GM21576 (cell line): Measurements from ENCODE around the gene EVI5L.
"Not testable (repeated sequence)": the region's sequence is repeated elsewhere in the genome, so short reads cannot be mapped to it uniquely, and the experiment has no call there.

ENCODE experiments used
- ATAC-seq: cut with Tn5 transposase; IDR thresholded peaks from one replicate; pipeline ENCODE4 v1.9.1; 2021; ENCODE audit warnings: mild to moderate bottlenecking, moderate library complexity; ENCODE audit not compliant: unreplicated experiment

Gene EVI5L

GRCh38 chr19:7844951-7845350, 14.9 kb downstream of the EVI5L start:
- ATAC-seq = no peak

GRCh38 chr19:7845390-7846154, 15.6 kb downstream of the EVI5L start:
- ATAC-seq = no peak

- ATAC-seq = no peak
Observed at GRCh38 chr19:7846155-7846646, 16.2 kb downstream of the EVI5L start.

GRCh38 chr19:7847664-7848063, 17.6 kb downstream of the EVI5L start:
- no peak for ATAC-seq

GRCh38 chr19:7848779-7849457, 18.9 kb downstream of the EVI5L start:
- no peak for ATAC-seq

GRCh38 chr19:7849631-7849999, 19.6 kb downstream of the EVI5L start:
- ATAC-seq = no peak

- ATAC-seq = no peak
Observed at GRCh38 chr19:7850000-7850813, 20.2 kb downstream of the EVI5L start.

GRCh38 chr19:7850945-7851622, 21.1 kb downstream of the EVI5L start:
- no peak for ATAC-seq

GRCh38 chr19:7851623-7852500, 21.8 kb downstream of the EVI5L start:
- no peak for ATAC-seq

- ATAC-seq = no peak
Observed at GRCh38 chr19:7852851-7853769, 23.1 kb downstream of the EVI5L start.

- no peak for ATAC-seq
Observed at GRCh38 chr19:7853770-7854128, 23.7 kb downstream of the EVI5L start.

GRCh38 chr19:7855426-7856108, 25.5 kb downstream of the EVI5L start:
- ATAC-seq = no peak

GRCh38 chr19:7856109-7856591, 26.1 kb downstream of the EVI5L start:
- ATAC-seq = no peak

- no peak for ATAC-seq
Observed at GRCh38 chr19:7856679-7857663, 27.0 kb downstream of the EVI5L start.

- ATAC-seq = no peak
Observed at GRCh38 chr19:7857727-7858108, 27.7 kb downstream of the EVI5L start.

GRCh38 chr19:7858109-7858770, 28.2 kb downstream of the EVI5L start:
- no peak for ATAC-seq

GRCh38 chr19:7859087-7859486, 29.1 kb downstream of the EVI5L start:
- not testable (repeated sequence) for ATAC-seq
